Measurements from ENCODE around the gene SERTM2. TPM values are rescaled to one million over a fixed set of nuclear protein-coding genes. Genes with fewer than 3 reads are reported as not detected.

The SERTM2 gene
- total and polyA plus RNA-seq, 2 experiments from 2014 or later, result 0.27 to 0.59 TPM

GRCh38 chrX:111520506-111520905 is 9.1 kb downstream of the SERTM2 start:
- Mint-ChIP-seq H3K9me3 (no peaks in the 10 kb centered on the region), H3K36me3 (ENCODE audit: low read depth) (no peaks in the 10 kb centered on the region; the same call in 2 of the 3 replicates), H3K4me3 (no peak overlapping the region), H3K4me1 (peaks cover 28% of the 10 kb centered on the region), H3K27ac (peak overlapping the region; percentile 56; the same call in 1 of the 2 replicates), H3K27me3 (ENCODE audit: insufficient read depth, low read depth, poor library complexity) (no peaks in the 10 kb centered on the region)
- DNase-seq (ENCODE audit: low spot score) (no peak), ATAC-seq (no peak)
- H3F3A ChIP-seq (replicated peaks; ENCODE audit: low read depth), result no peaks in the 10 kb centered on the region
- H3K4me3 ChIP-seq, result no peak overlapping the region
- no peaks in the 10 kb centered on the region for H3K9me2 ChIP-seq (ENCODE audit: insufficient read depth)
- H2AFZ ChIP-seq, result no peak overlapping the region
- peaks cover 40% of the 10 kb centered on the region for H3K4me1 ChIP-seq (ENCODE audit: insufficient read depth)
- H3K79me2 ChIP-seq (replicated peaks; ENCODE audit: insufficient read depth), result no peaks in the 10 kb centered on the region
- H3K4me2 ChIP-seq, result peak overlapping the region; percentile 53; the same call in 1 of the 2 replicates
- no peaks in the 10 kb centered on the region for H3K36me3 ChIP-seq (ENCODE audit: insufficient read depth)
- no peak for TF ChIP-seq POLR2AphosphoS5 (IDR thresholded peaks at IDR 0.05; ENCODE audit: low read depth)
- TF ChIP-seq CREB1 (CRISPR knock-in tag; IDR thresholded peaks at IDR 0.05; ENCODE audit: low read depth), result no peak
- TF ChIP-seq ZNF114 (CRISPR knock-in tag; IDR thresholded peaks at IDR 0.05), result no peak
- no peak overlapping the region for H3K27ac ChIP-seq (ENCODE audit: low read depth)
- no peaks in the 10 kb centered on the region for H3K27me3 ChIP-seq (ENCODE audit: insufficient read depth)
- H4K20me1 ChIP-seq (replicated peaks; ENCODE audit: insufficient read depth), result no peaks in the 10 kb centered on the region

DNA sequence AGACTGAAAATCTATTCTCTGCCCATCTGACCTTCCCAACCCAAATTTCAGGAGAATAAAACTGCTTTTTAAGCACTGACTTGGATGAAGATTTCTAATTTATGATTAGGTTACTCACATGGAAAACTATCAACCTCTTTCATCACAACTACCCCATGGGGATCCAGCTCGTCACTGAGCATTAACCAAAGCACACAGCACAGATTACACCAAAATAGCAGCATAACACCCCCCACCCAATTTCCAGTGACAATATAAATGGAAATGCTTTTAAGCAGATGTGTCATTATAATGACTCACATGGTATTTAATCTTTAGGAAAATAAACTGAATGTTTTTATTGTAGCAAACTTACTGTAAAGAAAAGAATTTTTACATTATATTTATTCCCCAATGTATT is 9.7 kb downstream of the SERTM2 start:
- no peaks in the 10 kb centered on the region for H3K79me2 ChIP-seq (replicated peaks; ENCODE audit: insufficient read depth)
- Mint-ChIP-seq H3K36me3 (ENCODE audit: low read depth) (no peaks in the 10 kb centered on the region), H3K27ac (peak overlapping the region; percentile 56; the same call in 1 of the 2 replicates), H3K4me3 (no peak overlapping the region), H3K27me3 (ENCODE audit: insufficient read depth, low read depth, poor library complexity) (no peaks in the 10 kb centered on the region), H3K9me3 (no peaks in the 10 kb centered on the region), H3K4me1 (peaks cover 28% of the 10 kb centered on the region)
- ATAC-seq (no peak), DNase-seq (ENCODE audit: low spot score) (no peak)
- TF ChIP-seq ZNF331 (CRISPR knock-in tag; IDR thresholded peaks at IDR 0.05; ENCODE audit: low read depth), result no peak
- TF ChIP-seq NANOG (IDR thresholded peaks at IDR 0.05; ENCODE audit: borderline replicate concordance), result no peak
- no peak for TF ChIP-seq STAT1 (IDR thresholded peaks at IDR 0.05; ENCODE audit: unreplicated experiment)
- TF ChIP-seq, protein P1, sequence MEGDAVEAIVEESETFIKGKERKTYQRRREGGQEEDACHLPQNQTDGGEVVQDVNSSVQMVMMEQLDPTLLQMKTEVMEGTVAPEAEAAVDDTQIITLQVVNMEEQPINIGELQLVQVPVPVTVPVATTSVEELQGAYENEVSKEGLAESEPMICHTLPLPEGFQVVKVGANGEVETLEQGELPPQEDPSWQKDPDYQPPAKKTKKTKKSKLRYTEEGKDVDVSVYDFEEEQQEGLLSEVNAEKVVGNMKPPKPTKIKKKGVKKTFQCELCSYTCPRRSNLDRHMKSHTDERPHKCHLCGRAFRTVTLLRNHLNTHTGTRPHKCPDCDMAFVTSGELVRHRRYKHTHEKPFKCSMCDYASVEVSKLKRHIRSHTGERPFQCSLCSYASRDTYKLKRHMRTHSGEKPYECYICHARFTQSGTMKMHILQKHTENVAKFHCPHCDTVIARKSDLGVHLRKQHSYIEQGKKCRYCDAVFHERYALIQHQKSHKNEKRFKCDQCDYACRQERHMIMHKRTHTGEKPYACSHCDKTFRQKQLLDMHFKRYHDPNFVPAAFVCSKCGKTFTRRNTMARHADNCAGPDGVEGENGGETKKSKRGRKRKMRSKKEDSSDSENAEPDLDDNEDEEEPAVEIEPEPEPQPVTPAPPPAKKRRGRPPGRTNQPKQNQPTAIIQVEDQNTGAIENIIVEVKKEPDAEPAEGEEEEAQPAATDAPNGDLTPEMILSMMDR (conservative IDR thresholded peaks at IDR 0.05; ENCODE audit: low read depth in 2 of 2), result no peak
- TF ChIP-seq ETS1 (IDR thresholded peaks at IDR 0.05), result no peak
- TF ChIP-seq EZH2 (IDR thresholded peaks at IDR 0.05; ENCODE audit: low read depth, unreplicated experiment), result no peak
- H3K4me3 ChIP-seq, result no peak overlapping the region
- H3K27ac ChIP-seq (ENCODE audit: low read depth), result no peak overlapping the region
- H3F3A ChIP-seq (replicated peaks; ENCODE audit: low read depth), result no peaks in the 10 kb centered on the region
- no peaks in the 10 kb centered on the region for H4K20me1 ChIP-seq (replicated peaks; ENCODE audit: insufficient read depth)
- H3K36me3 ChIP-seq (ENCODE audit: insufficient read depth), result no peaks in the 10 kb centered on the region
- no peaks in the 10 kb centered on the region for H3K27me3 ChIP-seq (ENCODE audit: insufficient read depth)
- peak overlapping the region; percentile 53; the same call in 1 of the 2 replicates for H3K4me2 ChIP-seq
- H3K4me1 ChIP-seq (ENCODE audit: insufficient read depth), result peaks cover 40% of the 10 kb centered on the region
- peak overlapping the region; percentile 18; the same call in 1 of the 2 replicates for H2AFZ ChIP-seq
- no peaks in the 10 kb centered on the region for H3K9me2 ChIP-seq (ENCODE audit: insufficient read depth)

Measured in GM23338 (cell line).